Effector memory CD8-positive, alpha-beta T cell (primary cell): Measurements from ENCODE around the gene KIF17.
"Not testable (repeated sequence)": the region's sequence is repeated elsewhere in the genome, so short reads cannot be mapped to it uniquely, and the experiment has no call there.

ENCODE experiments used
- ATAC-seq: fragments of 150-1000 bp; cut with Tn5 transposase; replicated peaks from 2 replicates; pipeline ENCODE4 v1.10.0; 2021; ENCODE audit warnings: mild to moderate bottlenecking, moderate library complexity
- DNase-seq, 3 experiments: peaks; one replicate each; pipeline ENCODE4 v3.0.0; 2021
- H3K27ac Mint-ChIP-seq, 2 donors: one replicate each; pipeline ENCODE4 v1.8.0; 2022; ENCODE audit warnings: mild to moderate bottlenecking in 2 of 2, mixed read lengths in 2 of 2, moderate library complexity in 2 of 2
- H3K27me3 Mint-ChIP-seq, 2 donors: one replicate each; pipeline ENCODE4 v1.8.0; 2022; ENCODE audit warnings: mixed read lengths in 2 of 2
- H3K36me3 Mint-ChIP-seq: one replicate; pipeline ENCODE4 v1.8.0; 2022; ENCODE audit warnings: mild to moderate bottlenecking, moderate library complexity, mixed read lengths; ENCODE audit not compliant: insufficient read depth
- H3K4me1 Mint-ChIP-seq, 2 donors: one replicate each; pipeline ENCODE4 v1.8.0; 2022; ENCODE audit warnings: low read depth in 2 of 2, mixed read lengths in 2 of 2
- H3K4me3 Mint-ChIP-seq, 2 donors: one replicate each; pipeline ENCODE4 v1.8.0; 2022; ENCODE audit warnings: mild to moderate bottlenecking in 2 of 2, mixed read lengths in 2 of 2, moderate library complexity in 2 of 2
- H3K9me3 Mint-ChIP-seq, 2 donors: one replicate each; pipeline ENCODE4 v1.8.0; 2022; ENCODE audit warnings: mixed read lengths in 2 of 2

Gene KIF17

GRCh38 chr1:20724364-20725188, 6.8 kb upstream of the KIF17 start:
- ATAC-seq (no peak), DNase-seq (no peak)
- peaks cover 0 to 2% of the 10 kb centered on the region in 2 donors for H3K4me1 Mint-ChIP-seq
- peaks cover 0 to 20% of the 10 kb centered on the region in 2 donors for H3K27me3 Mint-ChIP-seq
- no peak overlapping the region for H3K27ac Mint-ChIP-seq
- H3K9me3 Mint-ChIP-seq, result no peaks in the 10 kb centered on the region
- no peaks in the 10 kb centered on the region for H3K36me3 Mint-ChIP-seq
- no peak overlapping the region for H3K4me3 Mint-ChIP-seq

- H3K4me3 Mint-ChIP-seq, result no peak overlapping the region
- H3K4me1 Mint-ChIP-seq, result peaks cover 0 to 4% of the 10 kb centered on the region in 2 donors
- no peaks in the 10 kb centered on the region for H3K36me3 Mint-ChIP-seq
- H3K27ac Mint-ChIP-seq, result no peak overlapping the region
- ATAC-seq (no peak), DNase-seq (no peak)
- H3K9me3 Mint-ChIP-seq, result no peaks in the 10 kb centered on the region
- H3K27me3 Mint-ChIP-seq, result peaks cover 0 to 16% of the 10 kb centered on the region in 2 donors
Observed at GRCh38 chr1:20723537-20724363, 5.9 kb upstream of the KIF17 start.

- peaks cover 0 to 16% of the 10 kb centered on the region in 2 donors for H3K27me3 Mint-ChIP-seq
- H3K9me3 Mint-ChIP-seq, result no peaks in the 10 kb centered on the region
- H3K27ac Mint-ChIP-seq, result no peak overlapping the region
- DNase-seq, result no peak
- H3K4me3 Mint-ChIP-seq, result no peak overlapping the region
- ATAC-seq, result no peak
- H3K36me3 Mint-ChIP-seq, result peaks cover 3% of the 10 kb centered on the region
- H3K4me1 Mint-ChIP-seq, result peaks cover 0 to 6% of the 10 kb centered on the region in 2 donors
Observed at GRCh38 chr1:20723159-20723536, 5.3 kb upstream of the KIF17 start.

GRCh38 chr1:20721117-20722061, 3.6 kb upstream of the KIF17 start:
- Mint-ChIP-seq H3K4me1 (peaks cover 6 to 9% of the 10 kb centered on the region in 2 donors), H3K27ac (no peak overlapping the region)
- ATAC-seq, result no peak

GRCh38 chr1:20720631-20721091, 2.9 kb upstream of the KIF17 start:
- no peak overlapping the region for H3K4me3 Mint-ChIP-seq
- no peak overlapping the region for H3K27ac Mint-ChIP-seq
- H3K9me3 Mint-ChIP-seq, result no peaks in the 10 kb centered on the region
- DNase-seq (no peak), ATAC-seq (no peak)
- peaks cover 13 to 25% of the 10 kb centered on the region in 2 donors for H3K27me3 Mint-ChIP-seq
- H3K36me3 Mint-ChIP-seq, result peaks cover 8% of the 10 kb centered on the region
- H3K4me1 Mint-ChIP-seq, result peaks cover 9 to 13% of the 10 kb centered on the region in 2 donors

More at GRCh38 chr1:20721117-20722061, 3.6 kb upstream of the KIF17 start:
- peaks cover 5 to 17% of the 10 kb centered on the region in 2 donors for H3K27me3 Mint-ChIP-seq
- H3K36me3 Mint-ChIP-seq, result peaks cover 6% of the 10 kb centered on the region
- DNase-seq, result no peak
- H3K9me3 Mint-ChIP-seq, result no peaks in the 10 kb centered on the region
- no peak overlapping the region for H3K4me3 Mint-ChIP-seq

GRCh38 chr1:20719871-20720620, 2.2 kb upstream of the KIF17 start:
- Mint-ChIP-seq H3K4me1 (peaks cover 9 to 13% of the 10 kb centered on the region in 2 donors), H3K27me3 (peaks cover 19 to 31% of the 10 kb centered on the region in 2 donors), H3K36me3 (peaks cover 8% of the 10 kb centered on the region), H3K4me3 (no peak overlapping the region), H3K9me3 (no peaks in the 10 kb centered on the region), H3K27ac (no peak overlapping the region)
- DNase-seq, result no peak
- no peak for ATAC-seq

- H3K9me3 Mint-ChIP-seq, result no peaks in the 10 kb centered on the region
- peaks cover 8% of the 10 kb centered on the region for H3K36me3 Mint-ChIP-seq
- peaks cover 9 to 13% of the 10 kb centered on the region in 2 donors for H3K4me1 Mint-ChIP-seq
- peak overlapping the region in 1 of 2 donors; percentile 68 for H3K4me3 Mint-ChIP-seq
- no peak overlapping the region for H3K27ac Mint-ChIP-seq
- peaks cover 20 to 35% of the 10 kb centered on the region in 2 donors for H3K27me3 Mint-ChIP-seq
- DNase-seq (no peak), ATAC-seq (no peak)
Observed at GRCh38 chr1:20719261-20719660, 1.5 kb upstream of the KIF17 start.

GRCh38 chr1:20718343-20718882, 606 bp upstream of the KIF17 start:
- peak overlapping the region; percentile 55 to 60 for H3K27ac Mint-ChIP-seq
- ATAC-seq, H3K9me3 Mint-ChIP-seq, DNase-seq, H3K36me3 Mint-ChIP-seq: not testable (repeated sequence)
- H3K4me3 Mint-ChIP-seq, result peak overlapping the region; percentile 68 to 76
- H3K27me3 Mint-ChIP-seq, result peaks cover 20 to 35% of the 10 kb centered on the region in 2 donors
- H3K4me1 Mint-ChIP-seq, result peaks cover 9 to 13% of the 10 kb centered on the region in 2 donors

GRCh38 chr1:20716232-20716631, 1.6 kb downstream of the KIF17 start:
- ATAC-seq, result no peak
- peaks cover 9 to 13% of the 10 kb centered on the region in 2 donors for H3K4me1 Mint-ChIP-seq
- peaks cover 8% of the 10 kb centered on the region for H3K36me3 Mint-ChIP-seq
- H3K27me3 Mint-ChIP-seq, result peaks cover 20 to 35% of the 10 kb centered on the region in 2 donors
- H3K9me3 Mint-ChIP-seq, result no peaks in the 10 kb centered on the region
- peak overlapping the region; percentile 70 to 73 for H3K4me3 Mint-ChIP-seq
- DNase-seq, result no peak
- H3K27ac Mint-ChIP-seq, result no peak overlapping the region

GRCh38 chr1:20715406-20715805, 2.4 kb downstream of the KIF17 start:
- peaks cover 20 to 42% of the 10 kb centered on the region in 2 donors for H3K27me3 Mint-ChIP-seq
- no peak overlapping the region for H3K27ac Mint-ChIP-seq
- ATAC-seq (no peak), DNase-seq (no peak)
- H3K9me3 Mint-ChIP-seq, result no peaks in the 10 kb centered on the region
- no peak overlapping the region for H3K4me3 Mint-ChIP-seq
- H3K36me3 Mint-ChIP-seq, result peaks cover 8% of the 10 kb centered on the region
- peaks cover 9 to 14% of the 10 kb centered on the region in 2 donors for H3K4me1 Mint-ChIP-seq

- Mint-ChIP-seq H3K36me3 (peaks cover 8% of the 10 kb centered on the region), H3K27ac (no peak overlapping the region), H3K27me3 (peaks cover 20 to 51% of the 10 kb centered on the region in 2 donors), H3K4me1 (peaks cover 9% of the 10 kb centered on the region in 2 donors), H3K4me3 (no peak overlapping the region), H3K9me3 (no peaks in the 10 kb centered on the region)
- DNase-seq (no peak), ATAC-seq (no peak)
Observed at GRCh38 chr1:20713440-20713839, 4.4 kb downstream of the KIF17 start.

GRCh38 chr1:20712215-20712577, 5.6 kb downstream of the KIF17 start:
- H3K9me3 Mint-ChIP-seq, result no peaks in the 10 kb centered on the region
- peaks cover 20 to 52% of the 10 kb centered on the region in 2 donors for H3K27me3 Mint-ChIP-seq
- DNase-seq, result no peak
- no peak overlapping the region for H3K27ac Mint-ChIP-seq
- H3K36me3 Mint-ChIP-seq, result peaks cover 6% of the 10 kb centered on the region
- no peak for ATAC-seq
- H3K4me3 Mint-ChIP-seq, result no peak overlapping the region
- peaks cover 6 to 9% of the 10 kb centered on the region in 2 donors for H3K4me1 Mint-ChIP-seq
